22Rv1 (cell line): ENCODE data around the gene MAP7.

Source experiments
- H3K27ac ChIP-seq: fragments of 450-650 bp; 2 replicates; pipeline ENCODE4 v1.5.1; 2017
- CTCF ChIP-seq: fragments of 450-650 bp; IDR thresholded peaks from 2 replicates; pipeline ENCODE4 v1.5.1; 2017; ENCODE audit warnings: mild to moderate bottlenecking
- ZFX ChIP-seq: fragments of 450-650 bp; IDR thresholded peaks from 2 replicates; pipeline ENCODE4 v1.6.1; 2017; ENCODE audit warnings: antibody characterized with exemption, borderline replicate concordance

The MAP7 gene

GRCh38 chr6:136371959-136372358 lies 178.3 kb downstream of the MAP7 start:
- TF ChIP-seq ZFX (no peak), CTCF (no peak)
- H3K27ac ChIP-seq: no peak overlapping the region

DNA sequence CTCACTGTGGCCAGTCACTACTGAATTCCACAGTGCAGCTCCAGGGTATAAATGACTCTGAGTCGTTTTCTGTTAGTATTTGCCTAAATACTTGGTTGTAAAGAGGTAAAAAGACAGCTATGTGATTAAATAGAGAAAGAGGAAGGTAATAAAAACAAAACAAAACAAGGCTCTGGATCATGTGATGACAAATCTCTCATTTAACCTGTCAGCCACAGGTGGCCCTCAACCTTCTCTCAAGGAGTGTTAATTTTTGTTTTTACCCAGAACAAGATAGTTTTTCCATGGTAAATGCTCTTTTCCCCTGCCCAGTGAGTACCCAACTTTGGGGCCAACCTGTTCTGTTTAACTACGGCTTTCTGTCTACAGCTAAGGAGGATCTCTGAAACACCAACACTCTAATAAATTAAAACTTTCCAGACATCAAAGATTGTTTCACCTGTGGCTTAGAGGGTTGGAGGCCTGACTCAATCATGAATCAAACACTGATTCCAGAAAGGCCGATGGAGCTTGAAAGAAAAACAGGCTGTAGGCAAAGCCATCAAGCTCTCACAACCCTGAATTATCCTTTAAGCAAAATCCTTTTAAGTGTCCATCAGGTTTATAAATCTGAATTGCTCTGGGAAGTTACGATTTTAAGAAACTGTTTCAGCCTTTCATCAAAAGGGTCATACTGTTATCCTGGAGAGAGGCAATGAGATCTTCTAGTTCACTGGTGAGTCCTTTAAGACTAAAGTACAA lies 179.1 kb downstream of the MAP7 start:
- TF ChIP-seq CTCF (no peak), ZFX (no peak)
- H3K27ac ChIP-seq: no peak overlapping the region

DNA sequence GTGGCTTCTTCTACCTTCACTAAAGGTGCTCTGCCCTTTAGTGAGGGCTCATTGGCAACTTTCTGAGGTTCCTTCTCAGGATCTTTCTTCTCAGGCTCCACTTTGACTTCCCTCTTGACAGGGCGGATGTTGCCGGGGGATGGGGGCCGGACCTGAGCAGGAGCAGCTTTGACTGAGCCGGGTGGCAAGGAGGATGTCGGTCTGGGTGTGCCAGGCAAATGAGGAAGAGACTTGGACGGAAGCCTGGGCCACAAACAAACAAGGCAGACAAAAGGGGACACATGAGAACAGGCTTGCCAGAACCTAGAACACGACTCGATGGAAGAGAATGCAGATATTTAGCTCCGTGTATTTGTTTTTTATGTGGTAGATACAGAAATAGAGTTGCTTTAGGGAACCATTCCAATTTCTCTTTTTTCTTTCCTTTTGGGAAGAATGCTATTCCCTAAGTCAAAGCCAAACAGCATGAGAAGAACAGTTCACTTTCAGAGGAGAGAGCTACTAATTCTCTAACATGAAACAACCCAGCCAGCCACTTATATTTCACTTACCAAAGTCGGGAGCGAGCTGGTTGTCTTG lies 184.4 kb downstream of the MAP7 start:
- no peak overlapping the region for H3K27ac ChIP-seq
- no peak for TF ChIP-seq CTCF
- TF ChIP-seq ZFX: no peak

- TF ChIP-seq ZFX: no peak
- no peak for TF ChIP-seq CTCF
- H3K27ac ChIP-seq: no peak overlapping the region
Observed at GRCh38 chr6:136362421-136363356, 187.5 kb downstream of the MAP7 start.

GRCh38 chr6:136361787-136362186 lies 188.4 kb downstream of the MAP7 start:
- TF ChIP-seq ZFX (no peak), CTCF (no peak)
- no peak overlapping the region for H3K27ac ChIP-seq

DNA sequence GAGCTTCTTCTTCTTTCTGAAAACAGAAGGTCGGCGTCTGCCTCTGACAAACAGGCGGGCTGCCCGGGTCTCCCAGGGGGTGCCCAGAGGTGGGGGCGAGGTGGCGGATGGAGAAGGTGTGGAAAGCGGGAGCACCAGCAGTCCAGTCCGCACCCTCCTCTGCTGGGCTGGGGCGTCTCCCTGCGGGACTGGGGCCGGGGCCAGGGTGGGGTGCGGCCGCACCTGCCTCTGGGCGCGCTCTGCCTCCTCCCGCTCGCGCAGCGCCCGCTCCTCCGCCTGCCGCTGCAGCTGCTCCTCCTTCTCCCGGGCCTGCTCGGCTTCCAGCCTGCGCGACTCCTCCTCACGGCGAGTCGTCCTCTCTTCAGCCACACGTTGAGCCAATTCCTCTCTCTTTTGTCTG lies 189.4 kb downstream of the MAP7 start:
- TF ChIP-seq CTCF (no peak), ZFX (no peak)

GRCh38 chr6:136359851-136360250 lies 190.4 kb downstream of the MAP7 start:
- TF ChIP-seq CTCF (no peak), ZFX (no peak)
- no peak overlapping the region for H3K27ac ChIP-seq

More for the DNA sequence above, 189.4 kb downstream of the MAP7 start:
- H3K27ac ChIP-seq: no peak overlapping the region
